ENCODE results near the gene PRND. TPM values are rescaled to one million over a fixed set of nuclear protein-coding genes. Genes with fewer than 3 reads are reported as not detected.

PRND gene
- under 0.01 TPM in 2 replicates for total RNA-seq

GRCh38 chr20:4721719-4722118, at the start of gene PRND:
TSS of gene PRND (plus strand) at chr20:4721909. CDS start at chr20:4724552, 2,643 bp downstream.

Other genes with a start within 250 kb of the PRND start
- gene PRNP, start 35.5 kb upstream of the PRND start, total RNA-seq: 72.8 and 110 TPM in 2 replicates
- 1.5 and 2.6 TPM in 2 replicates for gene RASSF2, start 101.7 kb downstream of the PRND start, total RNA-seq

Measured in aortic smooth muscle cell (primary cell).